ENCODE data around the gene MMEL1. TPM values are rescaled to one million over a fixed set of nuclear protein-coding genes. Genes with fewer than 3 reads are reported as not detected.
A peak's percentile ranks its signal among the peaks of the same experiment; 100 is the strongest.

The MMEL1 gene
- polyA plus RNA-seq, 10 donors: 0.13 to 0.81 (median 0.49) TPM

- peak; percentile 88 to 96 (median 94) for DNase-seq
Measured at GRCh38 chr1:2642560-2643413, 10.0 kb upstream of the MMEL1 start.

DNA sequence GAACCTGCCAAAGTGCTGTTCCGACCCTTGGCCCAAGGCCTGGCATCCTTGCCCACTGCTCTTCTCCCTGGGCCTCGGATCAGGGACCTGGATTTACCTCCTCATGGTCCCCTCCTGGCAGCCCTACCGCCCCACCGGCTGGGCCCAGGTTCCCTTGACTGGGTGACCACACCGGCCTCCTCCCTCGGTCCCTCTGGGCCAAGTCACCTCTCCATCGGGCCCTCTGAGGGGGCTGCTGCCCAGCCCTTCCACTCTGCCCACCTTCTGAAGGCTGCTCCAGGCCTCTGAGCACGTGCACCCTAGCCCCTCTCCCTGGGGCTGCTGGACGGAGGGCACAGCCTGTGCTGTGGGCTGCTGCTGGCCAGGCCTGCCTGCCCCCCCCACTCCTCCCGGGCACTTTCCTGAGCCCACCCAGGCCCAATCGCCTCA, 9.3 kb upstream of the MMEL1 start:
- no peak for DNase-seq

DNA sequence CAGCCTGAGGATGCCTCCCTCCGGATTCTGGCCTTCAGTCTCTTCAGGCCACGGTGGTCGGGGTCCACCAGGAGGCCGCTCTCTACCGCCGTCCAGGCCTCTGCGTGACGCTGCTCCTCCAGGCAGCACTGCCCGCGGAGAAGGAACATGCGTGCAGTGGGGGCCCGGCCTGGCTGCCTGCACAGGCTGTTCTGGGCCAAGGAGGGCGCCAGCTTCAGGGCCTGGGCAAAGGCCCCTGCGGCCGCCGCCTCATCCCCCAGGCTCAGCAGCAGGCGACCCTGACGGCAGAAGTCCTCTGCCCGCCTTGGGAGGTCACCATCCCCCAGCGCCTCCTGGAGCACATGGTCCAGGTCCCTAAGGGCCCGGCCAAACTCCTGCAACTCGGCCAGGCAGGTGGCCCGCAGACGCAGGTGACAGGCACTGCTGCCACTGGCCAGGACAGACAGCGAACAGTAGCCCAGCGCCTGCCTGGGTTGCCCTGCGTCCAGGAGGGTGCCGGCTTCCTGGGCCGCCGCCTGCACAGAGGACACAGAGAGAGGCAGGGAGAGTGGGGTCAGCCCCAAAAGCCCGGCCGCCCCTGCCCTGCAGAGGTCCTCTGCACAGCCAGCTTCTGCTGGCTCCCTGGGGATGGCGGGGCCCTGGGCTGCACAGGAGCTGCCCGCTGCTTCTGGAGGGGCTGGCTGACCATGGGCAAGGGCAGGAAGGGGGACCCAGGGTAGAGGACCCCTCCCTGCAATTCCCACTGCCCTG, 8.7 kb upstream of the MMEL1 start:
- no peak for DNase-seq

GRCh38 chr1:2640626-2641025, 7.8 kb upstream of the MMEL1 start:
- no peak for DNase-seq

DNA sequence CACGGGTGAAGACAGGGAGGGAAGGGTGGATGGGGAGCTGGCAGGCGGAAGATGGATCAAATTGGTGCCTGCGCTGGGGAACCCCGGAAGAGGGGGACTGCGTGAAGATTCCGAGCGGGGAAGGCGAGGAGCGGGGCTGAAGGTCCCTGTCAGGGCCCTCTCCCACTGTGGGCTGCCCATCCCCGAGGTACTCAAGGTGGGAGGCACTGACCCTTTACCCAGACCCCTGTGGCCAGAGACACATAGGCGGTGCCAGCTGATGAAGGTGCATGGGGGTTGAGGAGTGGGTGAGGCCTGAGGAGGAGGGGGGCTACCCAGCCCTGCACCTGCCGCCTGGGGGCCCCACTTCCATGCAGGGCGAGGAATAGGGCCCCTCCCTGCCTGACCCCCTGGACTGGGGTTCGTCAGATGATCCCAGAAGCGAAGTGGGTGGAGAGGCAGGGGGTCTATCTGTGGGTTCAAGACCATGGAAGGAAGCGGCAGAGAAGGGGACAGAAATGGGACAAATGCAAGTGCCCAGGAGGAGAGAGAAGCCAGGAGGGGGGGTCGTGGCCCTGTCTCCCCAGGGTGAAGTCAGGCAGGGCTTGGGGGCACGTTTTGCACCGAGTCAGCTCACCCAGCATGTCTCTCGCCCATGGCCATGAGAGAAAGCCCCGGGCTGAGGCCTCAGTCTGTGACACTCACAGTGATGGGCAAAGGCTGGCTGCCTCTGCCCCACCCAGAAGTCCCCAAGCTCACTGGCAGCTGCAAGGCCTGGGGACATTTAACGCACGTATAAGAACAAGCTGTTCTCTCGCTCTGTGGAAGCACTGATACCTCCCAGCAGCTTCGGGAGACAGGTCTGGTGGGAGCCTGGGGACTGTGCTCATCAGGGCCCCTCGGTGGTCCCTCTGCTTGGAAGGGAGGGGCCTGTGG, 7.0 kb upstream of the MMEL1 start:
- DNase-seq: peak in 2 of 3 donors; percentile 26 to 45

DNA sequence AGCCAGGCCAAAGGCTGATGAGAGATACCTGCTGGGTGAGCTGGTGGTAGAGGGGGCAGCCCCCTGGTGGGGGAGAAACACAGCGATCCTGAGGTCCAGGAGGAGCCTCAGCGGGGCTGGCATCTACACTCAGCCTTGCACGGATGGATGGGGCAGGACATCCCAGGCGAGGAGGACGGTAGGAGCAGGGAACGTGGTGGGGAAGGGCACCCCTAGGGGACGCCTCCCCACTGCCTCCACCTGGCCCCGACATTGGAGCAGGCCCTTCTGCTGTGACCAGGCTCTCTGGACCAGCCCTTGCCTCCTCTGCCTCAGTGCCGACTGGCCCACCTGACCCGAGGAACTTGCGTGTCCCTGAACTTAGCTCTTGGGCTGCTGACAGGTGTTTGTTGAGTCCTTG, 6.4 kb upstream of the MMEL1 start:
- DNase-seq: no peak

DNA sequence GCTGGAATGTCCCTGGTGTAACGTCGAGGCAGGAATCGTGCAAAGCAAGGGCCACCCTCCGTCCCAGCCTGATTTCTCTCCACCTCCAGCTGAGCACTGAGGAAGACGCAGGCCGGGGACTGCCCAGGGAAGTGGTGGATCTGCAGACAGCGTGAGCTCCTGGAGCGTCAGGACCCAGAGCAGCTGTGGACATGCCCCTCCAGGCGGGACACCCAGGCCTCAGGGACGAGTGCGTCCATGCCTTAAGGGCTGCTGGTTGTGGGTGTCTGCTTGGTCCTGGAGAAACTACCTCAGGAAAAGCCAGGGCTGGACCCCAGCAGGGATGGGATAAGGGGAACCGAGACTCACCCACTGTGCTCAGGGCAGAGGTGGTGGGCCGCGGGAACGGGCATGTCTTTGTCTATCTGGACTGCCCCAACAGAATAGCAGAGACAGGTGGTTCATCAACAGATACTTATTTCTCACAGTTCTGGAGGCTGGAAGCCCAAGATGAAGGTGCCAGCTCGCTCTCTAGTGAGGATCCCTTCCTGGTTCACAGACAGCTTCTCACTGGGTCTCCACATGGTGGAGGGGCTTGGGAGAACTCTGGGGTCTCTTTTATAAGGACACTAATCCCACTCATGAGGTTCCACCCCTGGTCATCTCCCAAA, 5.8 kb upstream of the MMEL1 start:
- DNase-seq: no peak

GRCh38 chr1:2637442-2638145, 4.8 kb upstream of the MMEL1 start:
- DNase-seq: no peak

GRCh38 chr1:2636733-2637132, 3.9 kb upstream of the MMEL1 start:
- no peak for DNase-seq

GRCh38 chr1:2635361-2636010, 2.7 kb upstream of the MMEL1 start:
- no peak for DNase-seq

- peak in 2 of 3 donors; percentile 47 to 67 for DNase-seq
Measured at GRCh38 chr1:2633936-2634491, 1.2 kb upstream of the MMEL1 start.

GRCh38 chr1:2633366-2633935, 635 bp upstream of the MMEL1 start:
- no peak for DNase-seq

DNA sequence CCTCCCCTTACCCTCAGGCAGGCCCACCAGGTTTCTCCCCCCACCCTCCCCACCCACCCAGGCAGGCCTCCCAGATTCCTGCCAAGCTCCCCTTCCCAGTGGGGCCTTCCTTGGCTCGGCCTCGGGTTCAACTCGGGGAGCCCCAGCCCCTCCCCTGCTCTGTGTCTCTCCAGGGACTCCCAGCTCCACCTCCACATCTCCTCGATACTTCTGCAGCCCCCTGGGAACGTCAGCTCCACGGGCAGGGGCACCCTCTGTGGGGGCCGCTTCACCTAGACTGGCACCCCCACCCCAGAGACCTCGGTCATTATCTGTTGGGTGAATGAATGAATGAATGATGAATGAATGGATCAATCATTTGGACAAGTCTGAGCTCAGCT, 775 bp downstream of the MMEL1 start:
- no peak for DNase-seq

- no peak for DNase-seq
Measured at GRCh38 chr1:2631136-2632050, 1.4 kb downstream of the MMEL1 start.

- DNase-seq: no peak
Measured at GRCh38 chr1:2630498-2631135, 2.2 kb downstream of the MMEL1 start.

- DNase-seq: no peak
Measured at GRCh38 chr1:2629627-2630497, 3.0 kb downstream of the MMEL1 start.

Data from muscle of back (tissue), 11 donors.